PFSK-1 (cell line): ENCODE measurements around the gene FAM184A.

Experiments
- FOXP2 ChIP-seq: optimal IDR thresholded peaks from 2 replicates; pipeline ENCODE3; 2011; ENCODE audit warnings: borderline replicate concordance, control low read depth, inconsistent platforms; ENCODE audit not compliant: insufficient read depth; ENCODE audit errors: extremely low read length, extremely low read depth
- POLR2AphosphoS5 ChIP-seq: IDR thresholded peaks from 2 replicates; pipeline ENCODE4 v1.6.1; 2012; ENCODE audit warnings: low read depth, mild to moderate bottlenecking, control low read depth, low read length, moderate library complexity
- SIN3A ChIP-seq: IDR thresholded peaks from 2 replicates; pipeline ENCODE4 v1.6.1; 2012; ENCODE audit warnings: mild to moderate bottlenecking, low read length, moderate library complexity, borderline replicate concordance; ENCODE audit not compliant: insufficient read depth
- TAF1 ChIP-seq: IDR thresholded peaks from 2 replicates; pipeline ENCODE4 v1.6.1; 2012; ENCODE audit warnings: low read length, control low read depth, borderline replicate concordance; ENCODE audit not compliant: insufficient read depth
- TF ChIP-seq, protein P1 (sequence below), 2 experiments: IDR thresholded peaks; 2 replicates each; pipeline versions ENCODE4 v1.6.1 to v1.8.0; 2011 to 2012; ENCODE audit warnings: low read depth in 2 of 2, low read length in 2 of 2, control low read depth in 1 of 2, inconsistent platforms in 1 of 2, mild to moderate bottlenecking in 1 of 2, moderate library complexity in 1 of 2; ENCODE audit not compliant: insufficient read depth in 1 of 2

DNA sequence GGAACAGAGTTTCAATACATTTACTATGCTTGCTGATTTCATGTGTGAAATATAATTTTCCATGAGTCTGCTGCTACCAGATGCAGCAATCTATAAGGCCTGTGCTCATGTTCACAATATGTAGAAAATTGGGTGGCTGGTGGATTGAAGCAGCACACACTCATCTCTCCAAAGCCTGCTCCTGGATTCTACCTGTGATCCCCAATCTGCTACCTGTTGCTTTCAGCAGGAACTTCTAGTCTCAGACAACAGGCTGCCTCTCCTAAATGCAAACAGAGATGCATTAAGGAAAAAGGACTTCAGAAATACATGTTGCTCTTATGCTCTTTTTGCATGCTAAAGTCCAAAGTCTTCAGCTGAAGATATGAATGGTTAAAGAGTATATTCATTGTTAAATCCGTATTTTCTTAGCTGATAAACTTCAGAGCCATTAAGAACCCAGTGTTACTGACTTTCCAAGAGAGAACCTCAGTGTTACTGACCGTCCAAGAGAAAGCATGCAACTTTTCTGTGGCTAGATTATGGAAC, 112.6 kb downstream of the FAM184A start:
- TF ChIP-seq, protein P1, sequence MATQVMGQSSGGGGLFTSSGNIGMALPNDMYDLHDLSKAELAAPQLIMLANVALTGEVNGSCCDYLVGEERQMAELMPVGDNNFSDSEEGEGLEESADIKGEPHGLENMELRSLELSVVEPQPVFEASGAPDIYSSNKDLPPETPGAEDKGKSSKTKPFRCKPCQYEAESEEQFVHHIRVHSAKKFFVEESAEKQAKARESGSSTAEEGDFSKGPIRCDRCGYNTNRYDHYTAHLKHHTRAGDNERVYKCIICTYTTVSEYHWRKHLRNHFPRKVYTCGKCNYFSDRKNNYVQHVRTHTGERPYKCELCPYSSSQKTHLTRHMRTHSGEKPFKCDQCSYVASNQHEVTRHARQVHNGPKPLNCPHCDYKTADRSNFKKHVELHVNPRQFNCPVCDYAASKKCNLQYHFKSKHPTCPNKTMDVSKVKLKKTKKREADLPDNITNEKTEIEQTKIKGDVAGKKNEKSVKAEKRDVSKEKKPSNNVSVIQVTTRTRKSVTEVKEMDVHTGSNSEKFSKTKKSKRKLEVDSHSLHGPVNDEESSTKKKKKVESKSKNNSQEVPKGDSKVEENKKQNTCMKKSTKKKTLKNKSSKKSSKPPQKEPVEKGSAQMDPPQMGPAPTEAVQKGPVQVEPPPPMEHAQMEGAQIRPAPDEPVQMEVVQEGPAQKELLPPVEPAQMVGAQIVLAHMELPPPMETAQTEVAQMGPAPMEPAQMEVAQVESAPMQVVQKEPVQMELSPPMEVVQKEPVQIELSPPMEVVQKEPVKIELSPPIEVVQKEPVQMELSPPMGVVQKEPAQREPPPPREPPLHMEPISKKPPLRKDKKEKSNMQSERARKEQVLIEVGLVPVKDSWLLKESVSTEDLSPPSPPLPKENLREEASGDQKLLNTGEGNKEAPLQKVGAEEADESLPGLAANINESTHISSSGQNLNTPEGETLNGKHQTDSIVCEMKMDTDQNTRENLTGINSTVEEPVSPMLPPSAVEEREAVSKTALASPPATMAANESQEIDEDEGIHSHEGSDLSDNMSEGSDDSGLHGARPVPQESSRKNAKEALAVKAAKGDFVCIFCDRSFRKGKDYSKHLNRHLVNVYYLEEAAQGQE (IDR thresholded peaks at IDR 0.05; ENCODE audit: insufficient read depth in 1 of 2, low read depth in 2 of 2, low read length in 2 of 2): no peak
- TF ChIP-seq TAF1 (no peak), POLR2AphosphoS5 (no peak), SIN3A (no peak), FOXP2 (no peak)
